Hepatocyte (in vitro differentiated cells): ENCODE results near the gene FAM156B.

Experiments used
- CTCF ChIP-seq: fragments of 200-600 bp; sonication (generic); IDR thresholded peaks from 2 replicates; pipeline ENCODE4 v1.5.1; 2016; ENCODE audit warnings: antibody characterized with exemption, mild to moderate bottlenecking; ENCODE audit not compliant: poor library complexity
- EZH2 ChIP-seq: fragments of 200-600 bp; sonication (generic); IDR thresholded peaks from 2 replicates; pipeline ENCODE4 v1.6.1; 2016; ENCODE audit warnings: antibody characterized with exemption, mild to moderate bottlenecking, borderline replicate concordance

DNA sequence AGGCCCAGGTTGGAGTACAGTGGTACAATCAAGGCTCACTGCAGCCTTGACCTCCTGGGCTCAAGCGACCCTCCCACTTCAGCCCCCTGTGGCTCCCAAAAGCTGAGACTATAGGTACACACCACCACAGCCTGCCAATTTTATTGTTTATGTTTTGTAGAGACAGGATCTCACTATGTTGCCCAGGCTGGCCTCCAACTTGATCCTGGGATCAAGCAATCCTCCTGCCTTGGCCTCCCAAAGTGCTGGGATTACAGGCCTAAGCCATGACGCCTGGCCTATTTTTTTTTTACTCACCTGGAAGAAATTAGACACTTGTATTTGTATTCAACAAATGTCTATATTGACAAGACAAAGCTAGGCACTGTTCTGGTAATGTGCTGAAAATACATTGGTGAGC lies 36.1 kb downstream of the FAM156B start:
- TF ChIP-seq CTCF (no peak), EZH2 (no peak)
